ENCODE measurements around the gene SLC8A3.

- TF ChIP-seq CTCF (conservative IDR thresholded peaks at IDR 0.05; ENCODE audit: low read length) (no peak), EZH2phosphoT487 (IDR thresholded peaks at IDR 0.05; ENCODE audit: borderline replicate concordance) (no peak)
These were observed 167.1 kb downstream of the SLC8A3 start for GRCh38 chr14:70021548-70022220.

Measured in Loucy (cell line).